ENCODE data around the gene TNRC18.

GRCh38 chr7:5300366-5300765, 123.3 kb downstream of the TNRC18 start:
- no peak for TF ChIP-seq POLR2A (IDR thresholded peaks at IDR 0.05; ENCODE audit: low read depth, low read length)
- TF ChIP-seq MYC (IDR thresholded peaks at IDR 0.05; ENCODE audit: low read depth, low read length) = no peak
- TF ChIP-seq CTCF (IDR thresholded peaks at IDR 0.05; ENCODE audit: extremely low read depth in 1 of 2, insufficient read depth in 1 of 2, low read depth in 1 of 2, low read length in 2 of 2) = no peak
- no peak for TF ChIP-seq EZH2 (IDR thresholded peaks at IDR 0.05; ENCODE audit: borderline replicate concordance, low read depth, low read length, severe bottlenecking)
- TF ChIP-seq POLR2AphosphoS5 (IDR thresholded peaks at IDR 0.05; ENCODE audit: insufficient read depth, low read depth, low read length) = no peak
- TF ChIP-seq GATA2 (IDR thresholded peaks at IDR 0.05; ENCODE audit: insufficient read depth, insufficient read length, low read depth, low read length) = no peak
- no peak for TF ChIP-seq MAX (IDR thresholded peaks at IDR 0.05; ENCODE audit: insufficient read depth, insufficient read length)
- TF ChIP-seq FOS (IDR thresholded peaks at IDR 0.05; ENCODE audit: borderline replicate concordance, insufficient read depth, low read length) = no peak
